ENCODE data around the gene HCRTR1. TPM values are rescaled to one million over a fixed set of nuclear protein-coding genes. Genes with fewer than 3 reads are reported as not detected.

Gene HCRTR1
- polyA plus RNA-seq, 1 donor from 2014 or later = 0.37 TPM

DNA sequence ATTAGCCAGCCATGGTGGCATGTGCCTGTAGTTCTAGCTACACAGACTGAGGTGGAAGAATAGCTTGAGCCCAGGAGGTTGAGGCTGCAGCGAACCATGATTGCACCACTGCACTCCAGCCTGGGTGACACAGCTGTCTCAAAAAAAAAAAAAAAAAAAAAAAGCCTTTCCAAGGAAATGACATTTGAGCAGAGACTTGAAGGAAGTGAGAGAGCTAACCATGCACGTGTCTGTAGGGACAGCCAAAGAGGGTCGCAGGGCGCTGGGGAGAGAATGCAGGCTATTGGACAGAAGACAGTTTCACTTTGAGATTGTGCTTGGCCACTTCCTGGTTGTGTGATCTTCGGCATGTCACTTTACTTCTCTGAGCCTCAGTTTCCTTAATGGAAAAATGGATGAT, 6.8 kb downstream of the HCRTR1 start:
- Histone ChIP-seq H3K4me3 (ENCODE audit: low read length) (no peak overlapping the region), H2AFZ (ENCODE audit: low read depth, low read length) (no peak overlapping the region), H3F3A (ENCODE audit: insufficient read depth, low read length, poor library complexity, severe bottlenecking) (no peaks in the 10 kb centered on the region), H3K9me2 (ENCODE audit: insufficient read depth, low read length) (no peaks in the 10 kb centered on the region), H3K4me2 (ENCODE audit: low read length) (no peak overlapping the region), H4K20me1 (ENCODE audit: insufficient read depth) (no peaks in the 10 kb centered on the region), H3K9ac (ENCODE audit: low read length) (no peak overlapping the region), H3K36me3 (ENCODE audit: insufficient read depth, low read length) (no peaks in the 10 kb centered on the region), H3K27ac (ENCODE audit: low read length) (no peak overlapping the region), H3K27me3 (ENCODE audit: insufficient read depth, low read depth, low read length) (no peaks in the 10 kb centered on the region), H3K79me2 (replicated peaks; ENCODE audit: insufficient read depth, low read length) (no peaks in the 10 kb centered on the region), H3K9me3 (ENCODE audit: low read length) (no peaks in the 10 kb centered on the region)
- TF ChIP-seq POLR2AphosphoS5 (IDR thresholded peaks at IDR 0.05) (no peak), REST (IDR thresholded peaks at IDR 0.05; ENCODE audit: borderline replicate concordance) (no peak), EZH2 (IDR thresholded peaks at IDR 0.05; ENCODE audit: borderline replicate concordance, insufficient read depth, low read length, poor library complexity, severe bottlenecking) (no peak), RAD21 (conservative IDR thresholded peaks at IDR 0.05) (no peak), EP300 (conservative IDR thresholded peaks at IDR 0.05; ENCODE audit: poor library complexity, severe bottlenecking) (no peak), TAF1 (IDR thresholded peaks at IDR 0.05; ENCODE audit: low read depth) (no peak), SMC3 (conservative IDR thresholded peaks at IDR 0.05; ENCODE audit: poor library complexity) (no peak), MXI1 (conservative IDR thresholded peaks at IDR 0.05; ENCODE audit: poor library complexity, severe bottlenecking) (no peak)
- TF ChIP-seq, protein P1, sequence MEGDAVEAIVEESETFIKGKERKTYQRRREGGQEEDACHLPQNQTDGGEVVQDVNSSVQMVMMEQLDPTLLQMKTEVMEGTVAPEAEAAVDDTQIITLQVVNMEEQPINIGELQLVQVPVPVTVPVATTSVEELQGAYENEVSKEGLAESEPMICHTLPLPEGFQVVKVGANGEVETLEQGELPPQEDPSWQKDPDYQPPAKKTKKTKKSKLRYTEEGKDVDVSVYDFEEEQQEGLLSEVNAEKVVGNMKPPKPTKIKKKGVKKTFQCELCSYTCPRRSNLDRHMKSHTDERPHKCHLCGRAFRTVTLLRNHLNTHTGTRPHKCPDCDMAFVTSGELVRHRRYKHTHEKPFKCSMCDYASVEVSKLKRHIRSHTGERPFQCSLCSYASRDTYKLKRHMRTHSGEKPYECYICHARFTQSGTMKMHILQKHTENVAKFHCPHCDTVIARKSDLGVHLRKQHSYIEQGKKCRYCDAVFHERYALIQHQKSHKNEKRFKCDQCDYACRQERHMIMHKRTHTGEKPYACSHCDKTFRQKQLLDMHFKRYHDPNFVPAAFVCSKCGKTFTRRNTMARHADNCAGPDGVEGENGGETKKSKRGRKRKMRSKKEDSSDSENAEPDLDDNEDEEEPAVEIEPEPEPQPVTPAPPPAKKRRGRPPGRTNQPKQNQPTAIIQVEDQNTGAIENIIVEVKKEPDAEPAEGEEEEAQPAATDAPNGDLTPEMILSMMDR (IDR thresholded peaks at IDR 0.05; ENCODE audit: poor library complexity, severe bottlenecking) = no peak

DNA sequence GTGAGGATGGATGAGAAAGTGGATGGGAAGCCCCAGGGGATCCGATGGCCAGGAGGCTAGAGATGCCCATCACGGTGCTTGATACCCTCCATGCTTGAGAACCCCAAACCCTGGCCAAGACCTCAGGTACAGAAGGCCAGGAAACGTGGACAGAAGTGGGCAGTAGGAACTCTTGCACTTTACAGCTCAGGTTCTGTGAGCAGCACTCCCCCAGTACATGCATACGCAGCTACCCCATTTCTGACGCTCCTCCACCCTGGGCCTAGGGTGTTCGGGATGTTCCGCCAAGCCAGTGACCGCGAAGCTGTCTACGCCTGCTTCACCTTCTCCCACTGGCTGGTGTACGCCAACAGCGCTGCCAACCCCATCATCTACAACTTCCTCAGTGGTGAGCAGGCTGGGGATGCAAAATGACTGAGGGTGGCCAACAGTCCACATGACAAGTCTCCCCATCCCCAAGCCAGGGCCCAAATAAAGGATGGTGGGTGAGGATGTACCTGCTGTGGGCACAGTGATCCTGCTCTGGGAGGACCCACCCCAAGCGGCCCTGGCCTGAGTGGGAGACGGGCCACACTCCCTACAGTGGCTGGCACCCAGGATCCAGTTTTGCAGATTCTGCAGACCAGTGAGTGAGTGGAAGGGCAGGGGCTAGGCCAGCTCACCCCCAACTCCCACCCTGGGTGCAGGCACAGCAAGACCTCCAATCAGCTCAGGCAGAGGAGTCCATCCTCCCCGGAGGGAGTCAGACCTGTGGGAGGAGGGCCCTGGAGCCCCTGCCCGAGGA, 7.4 kb downstream of the HCRTR1 start:
- TF ChIP-seq SMC3 (conservative IDR thresholded peaks at IDR 0.05; ENCODE audit: poor library complexity) = no peak
- TF ChIP-seq EP300 (conservative IDR thresholded peaks at IDR 0.05; ENCODE audit: poor library complexity, severe bottlenecking) = no peak
- TF ChIP-seq REST (IDR thresholded peaks at IDR 0.05; ENCODE audit: borderline replicate concordance) = no peak
- no peak for TF ChIP-seq RAD21 (conservative IDR thresholded peaks at IDR 0.05)
- no peak for TF ChIP-seq TAF1 (IDR thresholded peaks at IDR 0.05; ENCODE audit: low read depth)
- TF ChIP-seq MXI1 (conservative IDR thresholded peaks at IDR 0.05; ENCODE audit: poor library complexity, severe bottlenecking) = no peak
- no peak for TF ChIP-seq EZH2 (IDR thresholded peaks at IDR 0.05; ENCODE audit: borderline replicate concordance, insufficient read depth, low read length, poor library complexity, severe bottlenecking)
- Histone ChIP-seq H3K9ac (ENCODE audit: low read length) (no peak overlapping the region), H2AFZ (ENCODE audit: low read depth, low read length) (no peak overlapping the region), H3K27ac (ENCODE audit: low read length) (no peak overlapping the region), H3K9me2 (ENCODE audit: insufficient read depth, low read length) (no peaks in the 10 kb centered on the region), H3F3A (ENCODE audit: insufficient read depth, low read length, poor library complexity, severe bottlenecking) (no peaks in the 10 kb centered on the region), H4K20me1 (ENCODE audit: insufficient read depth) (no peaks in the 10 kb centered on the region), H3K4me3 (ENCODE audit: low read length) (no peak overlapping the region), H3K27me3 (ENCODE audit: insufficient read depth, low read depth, low read length) (no peaks in the 10 kb centered on the region), H3K79me2 (replicated peaks; ENCODE audit: insufficient read depth, low read length) (no peaks in the 10 kb centered on the region), H3K36me3 (ENCODE audit: insufficient read depth, low read length) (no peaks in the 10 kb centered on the region), H3K4me2 (ENCODE audit: low read length) (no peak overlapping the region), H3K9me3 (ENCODE audit: low read length) (no peaks in the 10 kb centered on the region)
